PC-3 (cell line): Measurements from ENCODE around the gene PDIA5.

Experiments used
- EZH2 ChIP-seq: fragments of 300-600 bp; sonication (generic); IDR thresholded peaks from one replicate; pipeline ENCODE4 v1.6.1; 2017; ENCODE audit warnings: antibody characterized with exemption, mild to moderate bottlenecking, low read length; ENCODE audit not compliant: unreplicated experiment
- EZH2phosphoT487 ChIP-seq: fragments of 300-600 bp; sonication (generic); IDR thresholded peaks from 2 replicates; pipeline ENCODE4 v1.6.1; 2018; ENCODE audit warnings: mild to moderate bottlenecking, antibody characterized with exemption, low read length, borderline replicate concordance
- TF ChIP-seq, protein P1 (sequence below): fragments of 300-600 bp; sonication (generic); conservative IDR thresholded peaks from 2 replicates; pipeline ENCODE4 v1.5.1; 2017; ENCODE audit warnings: antibody characterized with exemption, low read depth, mild to moderate bottlenecking, low read length

DNA sequence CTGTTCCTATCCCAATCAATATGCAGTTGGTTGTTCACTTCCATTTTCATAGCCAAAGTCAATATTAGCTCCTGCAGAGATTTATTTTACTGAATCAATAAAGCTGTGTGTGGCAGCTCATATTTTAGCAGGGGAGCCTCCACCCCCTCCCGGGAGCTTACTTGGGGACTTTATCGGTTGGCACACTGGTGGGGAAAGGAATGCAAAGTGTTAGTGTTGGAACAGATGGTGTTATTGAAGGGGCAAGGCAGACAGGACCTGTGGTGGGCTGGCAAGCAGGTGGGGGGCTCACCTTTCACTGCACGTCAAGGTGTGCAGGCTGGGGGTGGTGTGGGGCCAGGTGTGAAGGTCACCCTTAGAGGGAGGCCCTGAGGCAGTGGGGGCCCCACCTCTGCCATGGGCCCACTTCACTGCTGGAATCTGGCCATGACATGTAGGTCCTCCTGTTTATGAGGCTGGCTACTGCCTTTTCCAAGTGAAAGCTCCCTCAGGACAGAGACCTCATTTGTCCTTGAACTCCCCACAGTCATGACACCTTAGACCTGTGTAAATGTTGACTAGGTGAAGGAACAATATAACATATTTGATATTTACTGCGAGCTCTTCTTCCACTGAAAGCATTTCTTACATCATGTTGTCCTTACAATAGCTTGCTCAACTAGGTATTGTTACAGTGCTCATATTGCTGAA lies 90.9 kb downstream of the PDIA5 start:
- TF ChIP-seq, protein P1, sequence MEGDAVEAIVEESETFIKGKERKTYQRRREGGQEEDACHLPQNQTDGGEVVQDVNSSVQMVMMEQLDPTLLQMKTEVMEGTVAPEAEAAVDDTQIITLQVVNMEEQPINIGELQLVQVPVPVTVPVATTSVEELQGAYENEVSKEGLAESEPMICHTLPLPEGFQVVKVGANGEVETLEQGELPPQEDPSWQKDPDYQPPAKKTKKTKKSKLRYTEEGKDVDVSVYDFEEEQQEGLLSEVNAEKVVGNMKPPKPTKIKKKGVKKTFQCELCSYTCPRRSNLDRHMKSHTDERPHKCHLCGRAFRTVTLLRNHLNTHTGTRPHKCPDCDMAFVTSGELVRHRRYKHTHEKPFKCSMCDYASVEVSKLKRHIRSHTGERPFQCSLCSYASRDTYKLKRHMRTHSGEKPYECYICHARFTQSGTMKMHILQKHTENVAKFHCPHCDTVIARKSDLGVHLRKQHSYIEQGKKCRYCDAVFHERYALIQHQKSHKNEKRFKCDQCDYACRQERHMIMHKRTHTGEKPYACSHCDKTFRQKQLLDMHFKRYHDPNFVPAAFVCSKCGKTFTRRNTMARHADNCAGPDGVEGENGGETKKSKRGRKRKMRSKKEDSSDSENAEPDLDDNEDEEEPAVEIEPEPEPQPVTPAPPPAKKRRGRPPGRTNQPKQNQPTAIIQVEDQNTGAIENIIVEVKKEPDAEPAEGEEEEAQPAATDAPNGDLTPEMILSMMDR: no peak
- TF ChIP-seq EZH2 (no peak), EZH2phosphoT487 (no peak)
